Muscle of arm (tissue), 12 donors: ENCODE results near the gene PIAS1. TPM values are rescaled to one million over a fixed set of nuclear protein-coding genes. Genes with fewer than 3 reads are reported as not detected.
"Not testable (repeated sequence)": the region's sequence is repeated elsewhere in the genome, so short reads cannot be mapped to it uniquely, and the experiment has no call there.

ENCODE experiments used
- DNase-seq: peaks from one replicate; pipeline ENCODE4 v3.0.0-alpha.2; 2013
- polyA plus RNA-seq, 12 donors: library from polyadenylated mRNA; unstranded; fragments of 120-200 nt; gene quantifications; one replicate each; pipeline ENCODE4 v1.2.1, GENCODE V29; 2013; ENCODE audit not compliant: insufficient read length in 12 of 12

Gene PIAS1
- polyA plus RNA-seq, 12 donors = 28.3 to 64.2 (median 33.6) TPM; not detected in 1

DNA sequence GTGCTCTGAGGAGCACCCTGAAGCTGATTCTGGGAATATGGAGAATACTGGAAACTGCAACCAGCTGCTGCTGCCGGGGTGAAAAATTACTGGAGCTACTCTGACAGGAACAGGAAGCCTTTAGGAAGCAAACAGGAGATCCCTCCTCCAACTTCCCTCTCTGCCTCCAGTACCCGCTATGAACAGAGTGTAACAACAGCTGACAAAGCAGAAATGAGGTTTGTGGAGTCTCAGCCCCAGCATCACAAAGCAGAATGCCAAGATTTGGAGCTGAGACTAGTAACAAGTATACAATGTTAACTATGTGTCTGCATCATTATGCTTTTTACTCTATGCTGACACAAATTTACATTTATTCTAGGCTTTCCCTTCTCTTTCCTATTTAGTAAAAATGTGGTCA is 22.7 kb upstream of the PIAS1 start:
- no peak for DNase-seq

DNA sequence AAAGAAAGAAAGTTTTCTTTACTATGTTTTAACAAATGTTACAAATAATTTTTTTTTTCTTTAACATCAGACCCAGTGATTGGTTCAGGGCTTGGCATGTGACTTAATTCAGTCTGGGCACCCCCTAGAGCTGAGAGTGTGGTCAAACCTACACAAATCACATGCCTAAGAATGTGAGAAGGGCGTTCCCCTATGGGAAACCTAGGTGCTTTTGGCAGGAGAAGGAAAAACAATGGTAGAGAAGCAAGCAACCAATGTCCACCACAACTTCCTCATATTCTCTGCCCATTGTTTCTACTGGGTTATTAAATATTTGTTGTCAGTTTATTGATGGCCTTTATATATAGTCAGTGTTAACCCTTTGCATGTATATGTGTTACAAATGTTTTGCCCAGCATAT is 21.4 kb upstream of the PIAS1 start:
- no peak for DNase-seq

- DNase-seq = no peak
Measured at GRCh38 chr15:68034081-68034480, 20.0 kb upstream of the PIAS1 start.

- no peak for DNase-seq
Measured at GRCh38 chr15:68034719-68035293, 19.3 kb upstream of the PIAS1 start.

GRCh38 chr15:68038246-68038645 is 15.9 kb upstream of the PIAS1 start:
- no peak for DNase-seq

DNA sequence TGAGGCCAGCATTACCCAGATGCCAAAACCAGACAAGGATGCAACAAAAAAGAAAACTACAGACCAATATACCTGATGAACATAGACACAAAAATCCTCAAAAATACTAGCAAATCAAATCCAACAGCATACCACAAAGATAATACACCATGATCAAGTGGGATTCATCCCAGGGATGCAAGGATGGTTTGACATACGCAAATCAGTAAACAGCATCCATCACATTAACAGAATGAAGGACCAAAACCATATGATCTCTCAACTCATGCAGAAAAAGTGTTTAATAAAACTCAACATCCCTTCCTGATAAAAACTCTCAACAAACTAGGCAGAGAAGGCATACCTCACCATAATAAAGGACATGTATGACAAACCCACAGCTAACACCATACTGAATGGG is 14.0 kb upstream of the PIAS1 start:
- DNase-seq = no peak

DNA sequence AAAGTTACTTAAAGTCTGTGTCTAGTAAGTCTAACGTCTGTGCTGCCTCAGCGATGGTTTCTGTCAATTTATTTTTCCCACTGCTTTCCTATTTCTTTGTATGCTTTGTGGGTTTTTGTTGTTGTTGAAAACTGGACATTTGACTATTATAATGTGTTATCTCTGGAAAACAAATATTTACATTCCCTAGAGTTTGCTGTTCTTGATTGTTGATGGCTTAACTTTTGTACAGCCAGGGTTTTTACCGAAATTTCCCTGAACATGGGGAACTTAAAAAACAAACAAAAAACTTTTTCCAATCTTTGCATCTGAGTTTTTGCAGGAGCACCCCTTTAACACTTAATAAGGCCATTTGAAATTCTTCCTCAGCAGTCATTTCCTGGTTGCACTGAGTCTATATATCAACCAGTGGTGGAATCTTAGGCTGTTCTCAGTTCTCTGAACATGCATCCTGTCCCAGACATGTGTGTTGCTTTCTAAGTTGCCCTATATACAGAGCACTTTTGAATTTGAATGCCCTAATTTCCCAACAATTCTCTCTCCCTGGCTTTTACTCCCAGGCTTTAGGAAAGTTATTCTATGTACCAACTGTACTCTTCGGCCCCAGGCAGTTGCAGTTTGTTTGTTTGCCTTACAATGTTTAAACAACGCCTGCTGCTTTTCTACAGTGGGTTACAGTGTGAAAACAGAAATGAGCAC is 11.8 kb upstream of the PIAS1 start:
- DNase-seq = no peak

- DNase-seq = no peak
Measured at GRCh38 chr15:68042855-68043222, 11.3 kb upstream of the PIAS1 start.

- no peak for DNase-seq
Measured at GRCh38 chr15:68045289-68046265, 8.5 kb upstream of the PIAS1 start.

GRCh38 chr15:68047826-68048225 is 6.3 kb upstream of the PIAS1 start:
- DNase-seq = no peak

DNA sequence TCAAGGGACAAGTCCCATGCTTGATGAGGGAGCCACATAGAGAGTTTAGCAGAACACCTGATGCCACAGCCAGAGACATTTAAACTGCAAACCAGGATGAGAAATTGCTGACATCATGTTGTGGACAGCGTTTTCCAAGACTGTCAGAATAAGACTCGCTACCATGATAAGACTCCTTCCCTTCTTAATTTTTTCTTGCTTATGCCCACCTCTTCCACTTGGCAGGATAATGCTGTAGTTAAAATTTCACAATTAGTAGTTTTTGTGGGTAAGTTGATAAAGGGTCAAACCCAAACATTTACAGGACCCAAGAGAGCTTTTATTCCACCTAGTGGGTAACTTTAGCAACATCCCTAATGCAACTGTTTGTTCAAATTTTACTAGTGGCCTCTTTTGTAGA is 3.0 kb upstream of the PIAS1 start:
- no peak for DNase-seq

DNA sequence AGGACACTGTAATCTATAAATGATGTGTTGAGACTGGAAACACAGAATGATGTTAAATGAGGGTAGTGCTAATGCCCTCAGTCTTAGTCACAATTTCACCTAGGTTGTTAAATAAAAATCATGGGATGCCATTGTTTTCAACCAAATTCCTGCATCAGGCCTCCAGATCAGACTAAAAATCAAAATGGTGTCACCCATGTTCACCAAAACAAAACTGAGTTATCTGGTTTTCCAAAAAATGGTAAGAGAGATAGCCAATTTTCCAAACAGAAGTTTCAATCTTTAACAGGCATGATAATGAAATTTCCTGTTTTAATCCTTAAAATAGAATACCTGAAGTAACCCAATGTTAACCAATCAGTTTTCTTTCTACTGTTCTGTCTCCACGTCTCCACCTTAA is 2.2 kb upstream of the PIAS1 start:
- DNase-seq = no peak

GRCh38 chr15:68052431-68052830 is 1.7 kb upstream of the PIAS1 start:
- DNase-seq = no peak

DNA sequence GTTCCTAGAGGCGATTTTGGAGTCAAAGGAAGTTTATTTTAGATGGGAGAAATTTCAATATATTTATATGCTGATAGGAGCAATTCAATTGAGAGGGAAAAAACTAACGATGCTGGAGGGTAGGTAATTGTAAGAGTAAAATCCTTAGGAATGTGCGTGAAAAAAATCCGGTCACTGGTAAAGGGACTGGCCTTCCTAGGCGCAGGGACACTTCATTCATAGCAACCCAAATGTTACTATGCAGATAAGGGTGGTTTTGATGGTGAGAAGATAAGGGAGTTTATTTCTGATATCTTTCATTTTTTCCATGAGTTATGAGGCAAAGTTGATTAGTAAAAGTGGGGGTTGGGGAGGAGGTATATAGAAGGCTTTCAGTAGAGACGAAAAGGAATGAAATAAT is 1.1 kb upstream of the PIAS1 start:
- no peak for DNase-seq

DNA sequence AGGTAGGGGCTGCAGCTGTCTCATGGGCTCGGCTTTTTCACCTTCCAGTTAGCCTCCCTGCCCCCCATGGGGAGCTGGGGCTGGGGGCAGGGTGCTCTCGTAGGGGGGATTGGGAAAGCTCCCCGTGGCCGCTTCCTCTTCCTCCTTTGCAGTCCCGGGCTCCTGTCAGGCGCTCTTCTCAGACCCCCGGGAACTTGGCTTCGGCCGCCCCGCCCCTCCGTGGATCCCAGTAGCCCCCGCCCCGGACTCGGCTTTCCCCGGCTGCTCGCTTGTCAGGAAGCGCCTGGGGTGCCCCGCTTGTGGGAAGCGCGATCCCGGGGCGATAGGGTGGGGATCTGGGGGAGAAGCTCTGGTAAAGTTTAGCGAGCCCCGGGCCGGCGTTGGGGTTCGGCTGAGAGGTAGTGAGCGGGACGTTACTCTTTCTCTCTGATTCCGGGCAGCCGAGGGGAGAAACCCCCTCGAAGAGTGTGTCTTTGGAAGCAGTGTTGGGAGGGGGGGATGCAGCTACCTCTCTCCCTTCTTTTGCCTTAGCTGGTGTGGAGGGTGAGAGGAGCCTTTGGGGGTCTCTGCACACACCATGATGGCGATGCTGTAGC is 611 bp downstream of the PIAS1 start:
- DNase-seq = peak; percentile 53

GRCh38 chr15:68055224-68055705 is 1.1 kb downstream of the PIAS1 start:
- DNase-seq = peak; percentile 38

DNA sequence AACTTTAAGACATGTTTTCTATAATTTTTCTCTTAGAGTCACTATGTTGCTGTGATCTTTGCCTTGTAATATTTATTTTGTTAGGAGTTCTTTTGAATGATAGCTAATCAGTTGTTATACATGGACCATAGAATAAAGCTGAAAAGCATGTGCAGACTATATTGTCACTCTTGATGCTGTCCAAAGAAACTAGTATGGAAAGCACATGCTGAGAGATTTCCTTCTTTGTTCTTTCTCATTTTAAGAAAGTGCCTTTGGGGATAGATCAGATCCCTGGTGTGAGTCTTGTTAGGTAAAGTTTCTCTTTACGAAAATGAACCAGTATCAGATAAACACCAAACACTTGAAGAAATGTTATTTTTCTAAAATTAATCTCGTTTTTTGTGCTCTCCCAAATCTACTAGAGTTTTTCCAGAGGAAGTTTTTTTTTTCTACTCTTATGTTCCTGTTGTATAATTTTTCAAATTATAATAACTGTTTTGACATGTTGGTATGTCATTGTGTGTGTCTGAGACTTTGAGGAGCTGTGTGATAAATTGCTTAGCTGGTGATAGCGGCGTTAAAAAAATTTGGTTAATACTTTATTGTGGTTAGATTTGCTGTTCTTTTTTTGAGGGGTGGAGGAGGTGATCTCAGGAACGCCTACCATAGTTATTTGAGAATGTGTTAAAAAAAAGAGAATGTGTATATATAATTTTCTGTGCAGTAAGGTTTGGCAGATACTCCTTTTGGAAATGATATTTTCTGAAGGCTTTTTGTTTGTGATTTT is 2.2 kb downstream of the PIAS1 start:
- no peak for DNase-seq

- DNase-seq = no peak
Measured at GRCh38 chr15:68057034-68057433, 2.9 kb downstream of the PIAS1 start.

- DNase-seq = no peak
Measured at GRCh38 chr15:68057758-68058157, 3.6 kb downstream of the PIAS1 start.

GRCh38 chr15:68058970-68059369 is 4.9 kb downstream of the PIAS1 start:
- DNase-seq = not testable (repeated sequence)

DNA sequence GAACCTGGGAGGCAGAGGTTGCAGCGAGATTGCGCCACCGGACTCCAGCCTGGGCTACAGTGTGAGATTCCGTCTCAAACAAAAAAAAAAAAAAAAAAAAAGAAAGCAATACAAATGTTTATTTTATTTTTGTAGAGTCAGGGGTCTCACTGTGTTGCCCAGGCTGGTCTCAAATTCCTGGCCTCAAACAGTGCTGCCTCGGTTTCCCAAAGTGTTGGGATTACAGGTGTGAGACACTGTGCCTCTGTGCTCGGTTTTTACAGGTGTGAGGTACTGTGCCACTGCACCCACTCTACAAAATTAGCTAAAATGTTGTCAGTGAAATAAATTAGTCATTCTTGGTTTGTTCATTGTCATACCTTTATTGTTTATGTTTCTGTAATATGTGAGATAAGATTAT is 5.5 kb downstream of the PIAS1 start:
- no peak for DNase-seq
